Activated CD8-positive, alpha-beta memory T cell treated with anti-CD3 and anti-CD28 coated beads for 36 hours (primary cell): ENCODE measurements around the gene ZNF488. TPM values are rescaled to one million over a fixed set of nuclear protein-coding genes. Genes with fewer than 3 reads are reported as not detected.
"Not testable (repeated sequence)": the region's sequence is repeated elsewhere in the genome, so short reads cannot be mapped to it uniquely, and the experiment has no call there.

Source experiments
- CTCF ChIA-PET: fragments of 350-600 bp; sonication (Branson Sonifier 250); formaldehyde crosslinking; loops from one replicate; lab custom pipeline; 2021; ENCODE audit warnings: antibody characterized with exemption; lab: Charles Lee
- POLR2A ChIA-PET: fragments of 350-600 bp; sonication (Branson Sonifier 250); formaldehyde crosslinking; loops from one replicate; lab custom pipeline; 2021; ENCODE audit warnings: antibody characterized with exemption; lab: Charles Lee
- total RNA-seq, 2 experiments: library from RNA; stranded (reverse); gene quantifications; one replicate each; pipeline ENCODE4 v1.2.3, GENCODE V29; 2021

Gene ZNF488
- total RNA-seq: under 1 TPM; 0.34 to 0.38 TPM

- POLR2A ChIA-PET: no interaction called here
- CTCF ChIA-PET: interaction anchor here (1.4 to 1.5 kb wide), 2 partner anchors 44 to 360 kb away, joined by 3 read pairs; no protein-coding TSS in a partner anchor
Measured at GRCh38 chr10:47384148-47384921, at the start of gene ZNF488. Gene ZNF488, minus strand, starts transcription at chr10:47384293. Its CDS starts 15,464 bp downstream, at chr10:47368829.

GRCh38 chr10:47425813-47426419, 41.8 kb upstream of the ZNF488 start:
- ChIA-PET POLR2A (no interaction called here), CTCF (no interaction called here)

GRCh38 chr10:47424231-47424630, 40.1 kb upstream of the ZNF488 start:
- POLR2A ChIA-PET: no interaction called here
- CTCF ChIA-PET: no interaction called here

GRCh38 chr10:47423476-47423875, 39.4 kb upstream of the ZNF488 start:
- ChIA-PET POLR2A (no interaction called here), CTCF (no interaction called here)

- ChIA-PET POLR2A (no interaction called here), CTCF (no interaction called here)
Measured at GRCh38 chr10:47421057-47421952, 37.2 kb upstream of the ZNF488 start.

GRCh38 chr10:47420305-47421056, 36.4 kb upstream of the ZNF488 start:
- CTCF ChIA-PET: no interaction called here

GRCh38 chr10:47419421-47419820, 35.3 kb upstream of the ZNF488 start:
- POLR2A ChIA-PET: no interaction called here
- CTCF ChIA-PET: no interaction called here

More at GRCh38 chr10:47420305-47421056, 36.4 kb upstream of the ZNF488 start:
- POLR2A ChIA-PET: no interaction called here

GRCh38 chr10:47418966-47419365, 34.9 kb upstream of the ZNF488 start:
- CTCF ChIA-PET: interaction anchor here (1.2 kb wide), 1 partner anchor 19 kb away, joined by 3 read pairs; no protein-coding TSS in a partner anchor
- POLR2A ChIA-PET: no interaction called here

- CTCF ChIA-PET: interaction anchor here (1.2 kb wide), 1 partner anchor 20 kb away, joined by 3 read pairs; no protein-coding TSS in a partner anchor
Measured at GRCh38 chr10:47418321-47418720, 34.2 kb upstream of the ZNF488 start.

GRCh38 chr10:47416305-47417218, 32.5 kb upstream of the ZNF488 start:
- CTCF ChIA-PET, POLR2A ChIA-PET: not testable (repeated sequence)

More at GRCh38 chr10:47418321-47418720, 34.2 kb upstream of the ZNF488 start:
- POLR2A ChIA-PET: no interaction called here

- ChIA-PET POLR2A (no interaction called here), CTCF (no interaction called here)
Measured at GRCh38 chr10:47415520-47416304, 31.6 kb upstream of the ZNF488 start.

- POLR2A ChIA-PET: no interaction called here
- CTCF ChIA-PET: no interaction called here
Measured at GRCh38 chr10:47414752-47415519, 30.8 kb upstream of the ZNF488 start.

GRCh38 chr10:47414227-47414592, 30.1 kb upstream of the ZNF488 start:
- CTCF ChIA-PET: no interaction called here
- POLR2A ChIA-PET: no interaction called here

GRCh38 chr10:47413531-47414226, 29.6 kb upstream of the ZNF488 start:
- CTCF ChIA-PET: no interaction called here
- POLR2A ChIA-PET: no interaction called here

- ChIA-PET CTCF (no interaction called here), POLR2A (no interaction called here)
Measured at GRCh38 chr10:47412869-47413268, 28.8 kb upstream of the ZNF488 start.

GRCh38 chr10:47412177-47412730, 28.2 kb upstream of the ZNF488 start:
- ChIA-PET POLR2A (no interaction called here), CTCF (no interaction called here)
